NCI-H446 treated with DMSO at 0.1 percent for 48 hours (cell line): Measurements from ENCODE around the gene SH3TC2.

ENCODE experiments used
- DNase-seq: peaks from one replicate; lab custom pipeline; 2025; lab: John Stamatoyannopoulos, UW

Gene SH3TC2

GRCh38 chr5:149028984-149029383 is 33.9 kb downstream of the SH3TC2 start:
- no peak for DNase-seq

DNA sequence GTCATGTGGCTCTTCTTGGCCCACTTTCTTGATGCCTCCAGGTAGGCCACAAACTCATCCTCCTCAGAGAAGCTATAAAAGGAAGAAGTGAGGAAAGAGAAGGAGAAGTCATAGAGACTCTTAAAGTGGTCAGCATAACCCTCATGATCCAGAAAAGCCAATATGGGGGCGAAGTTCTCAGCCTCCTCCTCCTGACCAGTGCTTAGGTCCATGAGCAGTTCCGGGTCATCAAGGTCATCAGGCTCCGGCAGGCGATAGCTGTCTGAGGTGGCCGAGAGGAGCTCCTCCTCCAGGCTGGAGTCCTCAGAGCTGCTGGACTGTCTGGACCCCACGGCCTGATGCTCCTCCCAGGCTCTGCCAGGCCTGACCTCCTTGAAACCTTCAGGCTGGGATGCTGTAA is 34.7 kb downstream of the SH3TC2 start:
- no peak for DNase-seq

DNA sequence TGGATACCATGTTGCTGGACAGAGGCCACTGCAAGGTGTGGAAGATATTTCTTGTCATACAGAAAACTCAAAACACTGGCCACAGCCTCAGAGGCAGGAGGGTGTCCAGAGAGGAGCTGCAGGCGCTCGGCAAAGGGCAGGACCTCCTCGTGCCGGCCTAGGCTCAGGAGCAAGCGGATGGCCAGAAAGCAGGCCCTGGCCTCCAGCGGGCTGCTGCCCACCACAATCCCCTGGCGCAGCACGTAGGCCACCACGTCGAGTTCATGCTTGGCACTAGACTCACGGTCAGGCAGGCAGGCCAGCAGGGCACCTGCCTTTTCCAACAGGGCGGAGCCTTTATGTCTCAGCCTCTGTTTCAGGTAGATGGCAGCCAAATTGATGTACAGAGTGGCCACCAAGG is 35.2 kb downstream of the SH3TC2 start:
- no peak for DNase-seq

GRCh38 chr5:149024943-149025342 is 37.9 kb downstream of the SH3TC2 start:
- DNase-seq: no peak

- no peak for DNase-seq
Measured at GRCh38 chr5:149024477-149024876, 38.4 kb downstream of the SH3TC2 start.

DNA sequence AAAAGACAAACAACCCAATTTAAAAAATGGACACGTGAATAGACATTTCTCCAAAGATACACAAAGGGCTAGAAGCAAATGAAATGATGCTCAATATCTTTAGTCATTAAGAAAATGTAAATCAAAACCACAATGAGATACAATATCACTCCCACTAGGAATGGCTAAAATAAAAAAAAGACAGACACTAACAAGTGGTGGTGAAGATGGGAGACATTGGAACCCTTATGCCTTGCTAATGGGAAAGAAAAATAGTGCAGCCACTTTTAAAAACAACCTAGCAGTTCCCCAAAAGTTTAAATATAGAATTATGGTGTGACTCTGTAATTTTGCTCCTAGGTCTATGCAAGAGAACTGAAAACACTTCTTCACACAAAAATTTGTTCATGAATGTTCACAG is 40.7 kb downstream of the SH3TC2 start:
- DNase-seq: no peak

GRCh38 chr5:149019679-149020078 is 43.2 kb downstream of the SH3TC2 start:
- DNase-seq: no peak

GRCh38 chr5:149018909-149019443 is 43.9 kb downstream of the SH3TC2 start:
- DNase-seq: no peak

DNA sequence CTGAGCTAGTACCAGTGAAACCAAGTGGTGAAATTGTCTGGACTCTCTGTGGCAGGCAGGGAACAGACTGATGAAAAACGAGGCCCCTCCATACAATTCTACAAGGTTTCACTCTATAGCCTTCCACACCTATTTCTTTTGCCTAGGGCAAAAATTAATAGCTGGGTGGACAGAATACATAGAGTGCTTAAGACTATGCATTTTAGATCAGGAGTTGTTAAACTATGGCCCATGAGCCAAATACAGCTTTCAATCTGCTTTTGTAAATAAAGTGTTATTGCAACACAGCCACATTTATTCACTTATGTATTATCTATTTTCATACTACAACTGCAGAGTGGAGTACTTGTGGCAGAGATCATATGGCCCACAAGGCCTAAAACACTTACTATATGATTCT is 45.2 kb downstream of the SH3TC2 start:
- DNase-seq: no peak

DNA sequence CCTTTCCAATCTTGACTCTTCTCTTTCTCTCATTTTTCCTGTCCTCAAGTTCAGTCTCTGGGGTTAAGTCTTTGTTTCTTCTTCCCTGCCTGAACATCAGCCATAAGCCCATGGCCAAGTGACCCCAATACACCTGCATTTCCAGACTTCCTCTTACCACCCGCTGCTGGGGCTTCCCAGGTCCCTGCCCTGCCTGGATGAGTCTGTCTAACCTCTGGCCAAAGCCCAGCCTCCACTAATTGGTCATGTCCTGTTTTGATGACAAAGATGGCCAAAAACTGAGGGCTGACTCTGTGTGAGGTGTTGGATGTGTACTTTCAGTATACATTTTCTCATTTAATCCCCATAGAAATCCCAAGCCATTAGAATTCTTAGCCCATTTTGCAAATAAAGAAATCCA is 47.3 kb downstream of the SH3TC2 start:
- no peak for DNase-seq

DNA sequence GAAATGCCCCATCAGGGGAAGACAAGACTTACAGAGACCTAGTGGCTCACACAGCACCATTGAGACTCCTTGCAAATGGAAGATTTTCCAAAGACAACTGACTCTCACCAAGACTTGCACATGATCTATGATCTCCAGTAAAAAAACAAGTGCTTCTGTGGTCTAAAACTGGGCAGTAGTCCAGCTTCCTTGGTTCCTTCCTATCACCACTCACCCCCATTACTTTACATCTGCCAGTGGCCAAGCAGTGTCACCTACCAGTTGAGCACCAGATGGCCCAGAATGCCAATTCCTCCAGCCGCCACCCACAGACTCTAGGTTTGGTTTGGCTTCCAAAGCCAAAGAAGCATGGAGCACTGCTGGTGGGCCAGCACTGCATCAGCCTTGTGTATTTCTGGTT is 47.7 kb downstream of the SH3TC2 start:
- no peak for DNase-seq

DNA sequence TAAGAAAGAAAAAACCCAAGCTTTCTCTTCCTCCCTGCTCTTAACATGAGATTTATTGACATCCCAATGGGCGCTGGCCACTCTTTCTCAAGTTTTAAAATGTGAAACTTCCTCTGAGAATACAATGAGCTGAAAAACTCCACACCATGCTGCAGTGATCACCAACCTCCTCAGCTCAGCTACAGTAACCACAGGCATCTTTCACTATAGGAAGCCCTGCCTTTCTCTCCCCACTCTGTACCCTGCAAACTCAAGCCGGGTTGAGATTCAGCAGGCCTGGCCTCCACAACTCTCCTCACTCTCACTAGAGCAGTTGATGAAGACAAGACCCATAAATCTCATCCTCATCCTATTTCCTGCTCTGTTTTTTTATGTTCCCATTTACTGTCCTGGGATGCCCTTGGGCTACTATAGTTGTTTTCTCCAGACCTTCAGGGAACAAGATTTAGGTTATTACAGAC is 48.3 kb downstream of the SH3TC2 start:
- DNase-seq: no peak

GRCh38 chr5:149013796-149014195 is 49.1 kb downstream of the SH3TC2 start:
- no peak for DNase-seq

GRCh38 chr5:149012350-149012749 is 50.5 kb downstream of the SH3TC2 start:
- DNase-seq: no peak

- no peak for DNase-seq
Measured at GRCh38 chr5:149011728-149012127, 51.1 kb downstream of the SH3TC2 start.

GRCh38 chr5:149011084-149011483 is 51.8 kb downstream of the SH3TC2 start:
- DNase-seq: no peak

DNA sequence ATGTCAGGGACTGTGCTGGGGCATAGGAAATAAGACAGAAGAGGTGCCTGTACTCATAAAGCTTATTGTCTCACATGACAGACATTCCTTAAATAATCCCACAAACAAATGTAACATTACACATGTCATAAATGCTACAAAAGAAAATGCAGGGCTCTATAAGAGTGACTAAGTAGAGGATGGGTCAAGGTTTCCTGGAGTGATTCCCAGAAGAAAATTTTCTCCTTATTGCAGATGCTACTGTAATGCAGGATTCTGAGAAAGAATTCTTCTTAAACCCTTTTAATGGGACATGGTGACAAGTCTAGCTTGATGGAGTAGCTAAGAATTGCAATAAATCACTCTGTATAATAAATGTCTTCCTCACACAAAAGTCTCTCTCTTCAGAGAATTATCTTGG is 55.7 kb downstream of the SH3TC2 start:
- DNase-seq: no peak

- no peak for DNase-seq
Measured at GRCh38 chr5:149006426-149006825, 56.4 kb downstream of the SH3TC2 start.

DNA sequence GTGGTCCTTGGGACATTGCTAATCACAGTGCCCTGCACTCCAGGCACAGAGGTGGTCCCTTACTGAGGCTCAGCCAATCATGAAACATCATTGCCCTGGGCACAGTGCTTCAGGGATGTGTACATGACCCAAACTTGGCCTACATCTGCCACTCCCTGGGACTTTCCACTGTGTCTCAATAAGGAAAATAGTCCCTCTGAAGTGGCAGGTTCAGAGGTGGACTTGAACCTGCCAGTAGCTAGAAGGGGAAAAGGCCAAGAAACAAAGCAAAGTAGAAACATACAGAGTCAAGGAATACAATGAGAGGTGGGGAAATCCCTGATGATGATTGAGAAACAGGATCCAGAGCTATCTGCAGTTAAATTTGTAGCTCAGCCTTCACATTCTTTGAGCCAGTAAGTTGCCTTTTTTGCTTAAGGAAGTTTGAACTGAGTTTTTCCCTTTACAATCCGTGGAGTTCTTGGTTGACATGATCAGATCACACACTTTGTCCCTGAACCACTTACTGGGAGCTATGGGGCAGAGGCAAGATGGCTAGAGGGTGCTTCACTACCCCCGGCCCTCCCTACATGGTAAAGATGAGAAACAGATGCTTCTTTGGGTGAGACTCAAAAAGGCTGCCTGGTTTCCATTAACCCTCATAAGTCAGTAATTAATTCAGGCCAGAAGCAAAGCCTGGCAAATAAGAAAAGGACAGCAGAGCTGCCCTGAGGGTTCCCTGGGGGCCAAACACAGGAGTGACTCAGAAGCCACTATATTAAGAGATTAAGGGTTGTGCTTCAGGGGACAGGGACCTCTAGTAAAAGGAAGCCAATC is 57.6 kb downstream of the SH3TC2 start:
- DNase-seq: no peak

- no peak for DNase-seq
Measured at GRCh38 chr5:149004559-149004958, 58.3 kb downstream of the SH3TC2 start.

DNA sequence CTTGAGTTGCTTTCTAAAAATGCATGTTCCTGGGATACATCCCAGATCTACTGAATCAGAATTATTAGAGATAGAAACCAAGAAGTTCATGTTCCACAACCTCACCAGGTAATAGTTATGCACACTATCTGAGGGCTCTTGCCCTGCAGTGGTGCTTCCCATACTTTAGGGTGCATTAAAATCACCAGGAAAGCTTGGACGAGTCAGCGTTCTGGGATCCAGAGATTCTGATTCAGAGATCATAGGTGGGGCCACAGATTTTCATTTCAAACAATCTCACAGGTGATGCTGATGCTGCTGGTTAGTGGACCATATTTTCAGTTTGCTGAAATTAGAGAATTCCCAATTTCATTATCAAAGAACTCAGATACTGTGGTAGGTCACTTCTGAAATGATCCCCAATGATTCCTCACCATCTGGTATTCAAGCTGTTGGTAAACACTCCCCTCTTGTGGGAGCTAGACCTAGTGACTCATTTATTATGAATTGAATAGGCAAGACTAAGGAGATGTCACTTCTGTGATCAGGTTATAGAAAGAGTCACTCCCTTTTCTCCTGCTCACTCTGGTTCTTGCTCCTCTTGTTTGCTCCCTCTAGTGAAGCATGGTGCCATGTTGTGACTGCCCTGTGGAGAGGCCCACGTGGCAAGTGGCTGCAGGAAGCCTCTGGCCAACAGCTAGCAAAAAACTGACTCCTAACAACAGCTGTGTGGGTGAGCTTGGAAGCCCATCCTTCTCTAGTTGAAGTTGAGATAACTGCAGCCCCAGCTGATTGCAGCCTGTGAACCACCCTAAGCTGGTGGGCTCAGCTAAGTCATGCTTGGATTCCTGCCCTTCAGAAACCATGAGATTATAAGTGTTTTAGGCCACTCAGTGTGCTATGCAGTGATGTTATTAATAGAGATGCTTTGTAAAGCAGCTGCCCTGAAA is 59.8 kb downstream of the SH3TC2 start:
- no peak for DNase-seq

DNA sequence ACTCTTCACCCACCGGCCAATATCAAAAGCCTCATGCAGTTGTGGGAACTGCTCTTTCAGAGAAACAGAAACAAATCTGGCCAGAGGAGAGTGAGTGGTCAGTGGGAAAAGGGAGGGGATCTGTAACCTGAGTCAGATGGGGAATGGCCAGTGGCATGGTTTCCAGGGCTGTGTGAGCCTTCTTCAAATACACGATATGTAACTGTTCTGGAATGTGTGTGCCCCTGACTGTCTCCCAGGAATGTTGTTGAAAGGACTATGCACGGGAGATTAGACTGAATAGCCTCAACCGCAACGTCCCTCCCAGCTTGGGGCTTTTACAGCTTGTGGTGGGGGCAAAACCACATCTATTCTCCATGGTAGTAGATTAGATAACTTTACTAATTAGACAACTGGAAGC is 60.8 kb downstream of the SH3TC2 start:
- no peak for DNase-seq

DNA sequence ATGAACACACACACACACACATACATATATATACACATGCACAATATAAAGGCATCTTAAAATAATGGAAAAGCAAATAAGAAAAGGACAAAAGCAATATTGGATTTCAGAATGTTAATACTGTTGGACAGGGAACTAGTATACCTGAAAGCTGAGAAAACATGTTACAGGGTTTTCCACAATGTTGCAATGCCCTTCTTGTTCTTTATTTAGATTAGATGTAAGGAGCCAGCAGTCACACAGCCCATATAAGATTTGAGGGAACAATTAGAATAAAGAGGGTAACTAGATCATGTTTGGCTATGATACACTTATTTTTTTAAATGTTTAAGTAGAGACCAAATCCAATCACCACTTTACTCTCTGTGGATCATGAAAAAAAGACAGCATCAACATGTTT is 61.7 kb downstream of the SH3TC2 start:
- DNase-seq: no peak
